Endothelial cell (in vitro differentiated cells): ENCODE results near the gene PABPN1. TPM values are rescaled to one million over a fixed set of nuclear protein-coding genes. Genes with fewer than 3 reads are reported as not detected.

Experiments
- DNase-seq: peaks from one replicate; pipeline ENCODE4 v3.0.0; 2021; ENCODE audit warnings: low spot score
- H3K27ac Mint-ChIP-seq: one replicate; pipeline ENCODE4 v1.8.0; 2021; ENCODE audit warnings: mixed read lengths, inconsistent platforms; ENCODE audit not compliant: unreplicated experiment
- H3K27me3 Mint-ChIP-seq: one replicate; pipeline ENCODE4 v1.8.0; 2021; ENCODE audit warnings: mild to moderate bottlenecking, moderate library complexity, mixed read lengths, inconsistent platforms; ENCODE audit not compliant: unreplicated experiment
- H3K36me3 Mint-ChIP-seq: one replicate; pipeline ENCODE4 v1.8.0; 2021; ENCODE audit warnings: mild to moderate bottlenecking, low read depth, mixed read lengths, inconsistent platforms; ENCODE audit not compliant: unreplicated experiment
- H3K4me1 Mint-ChIP-seq: one replicate; pipeline ENCODE4 v1.8.0; 2021; ENCODE audit warnings: mild to moderate bottlenecking, mixed read lengths, inconsistent platforms; ENCODE audit not compliant: unreplicated experiment
- H3K4me3 Mint-ChIP-seq: one replicate; pipeline ENCODE4 v1.8.0; 2021; ENCODE audit warnings: mild to moderate bottlenecking, mixed read lengths, inconsistent platforms; ENCODE audit not compliant: unreplicated experiment
- H3K9me3 Mint-ChIP-seq: one replicate; pipeline ENCODE4 v1.8.0; 2021; ENCODE audit warnings: mixed read lengths, inconsistent platforms; ENCODE audit not compliant: unreplicated experiment
- CTCF ChIP-seq: fragments of 200-600 bp; sonication (generic); IDR thresholded peaks from one replicate; pipeline ENCODE4 v1.5.0; 2021; ENCODE audit warnings: antibody characterized with exemption; ENCODE audit not compliant: unreplicated experiment
- total RNA-seq: library from RNA; stranded (reverse); fragmentation: NEBNext Ultra II Directional; extraction: Animal tissue kit (Norgen Biotek cat#: 25700); gene quantifications from one replicate; pipeline ENCODE4 v1.2.1, GENCODE V29; 2021; ENCODE audit not compliant: unreplicated experiment

PABPN1 gene
- total RNA-seq, 1 donor from 2014 or later, result 191 TPM

DNA sequence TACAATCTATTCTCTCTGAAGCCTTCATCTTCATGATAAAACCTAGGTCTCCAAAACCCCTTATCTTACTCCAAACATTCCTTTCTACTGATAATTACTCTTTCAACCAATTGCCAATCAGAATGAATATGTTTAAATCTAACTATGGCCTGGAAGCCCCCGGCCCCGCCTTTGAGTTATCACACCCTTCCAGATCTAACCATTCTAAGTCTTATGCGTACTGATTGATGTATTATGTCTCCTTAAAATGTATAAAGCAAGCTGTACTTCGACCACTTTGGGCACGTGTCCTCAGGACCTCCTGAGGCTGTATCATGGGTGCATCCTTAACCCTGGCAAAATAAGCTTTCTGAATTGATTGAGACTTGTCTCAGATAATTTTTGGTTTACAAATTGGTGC, 14.4 kb downstream of the PABPN1 start:
- Mint-ChIP-seq H3K36me3 (no peaks in the 10 kb centered on the region), H3K4me1 (no peaks in the 10 kb centered on the region), H3K27me3 (peaks cover 2% of the 10 kb centered on the region), H3K27ac (no peak overlapping the region), H3K4me3 (no peak overlapping the region), H3K9me3 (no peaks in the 10 kb centered on the region)
- TF ChIP-seq CTCF, result no peak
- DNase-seq, result no peak

DNA sequence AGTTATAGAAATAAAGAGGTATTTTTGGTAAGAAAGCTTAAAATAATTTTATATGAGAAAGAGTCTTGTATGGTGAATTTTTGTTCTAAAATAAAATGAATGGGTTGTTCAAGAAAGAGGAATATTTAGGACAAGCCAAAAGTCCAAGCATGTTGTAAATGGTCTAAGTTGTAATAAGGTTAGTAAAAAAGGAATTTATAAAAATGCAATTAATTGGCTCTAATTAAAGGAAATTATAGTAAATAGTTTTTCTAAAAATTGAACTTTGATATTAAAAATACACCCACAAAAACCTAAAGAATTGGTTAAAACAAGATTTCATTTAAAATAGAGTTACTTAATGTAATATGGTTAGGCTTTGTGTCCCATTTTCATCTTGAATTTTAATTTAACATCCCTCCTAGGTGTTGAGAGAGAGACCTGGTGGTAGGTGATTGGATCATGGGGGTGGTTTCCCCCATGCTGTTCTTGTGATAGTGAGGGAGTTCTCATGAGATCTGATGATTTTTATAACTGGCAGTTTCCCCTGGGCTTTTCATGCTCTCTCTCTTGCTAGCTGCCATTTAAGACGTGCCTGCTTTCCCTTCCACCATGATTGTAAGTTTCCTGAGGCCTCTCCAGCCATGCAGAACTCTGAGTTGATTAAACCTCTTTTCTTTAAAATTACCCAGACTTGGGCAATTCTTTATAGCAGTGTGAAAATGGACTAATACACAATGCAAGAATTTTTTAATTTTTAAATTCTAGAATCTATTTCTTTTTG, 18.4 kb downstream of the PABPN1 start:
- no peaks in the 10 kb centered on the region for H3K27me3 Mint-ChIP-seq
- H3K36me3 Mint-ChIP-seq, result no peaks in the 10 kb centered on the region
- DNase-seq, result no peak
- H3K4me1 Mint-ChIP-seq, result no peaks in the 10 kb centered on the region
- H3K9me3 Mint-ChIP-seq, result no peaks in the 10 kb centered on the region
- H3K4me3 Mint-ChIP-seq, result no peak overlapping the region
- no peak for TF ChIP-seq CTCF
- no peak overlapping the region for H3K27ac Mint-ChIP-seq

GRCh38 chr14:23344481-23344880, 23.2 kb downstream of the PABPN1 start:
- no peak for TF ChIP-seq CTCF
- H3K27me3 Mint-ChIP-seq, result peaks cover 5% of the 10 kb centered on the region
- no peak for DNase-seq
- no peak overlapping the region for H3K27ac Mint-ChIP-seq
- H3K4me3 Mint-ChIP-seq, result no peak overlapping the region
- peaks cover 4% of the 10 kb centered on the region for H3K36me3 Mint-ChIP-seq
- H3K9me3 Mint-ChIP-seq, result no peaks in the 10 kb centered on the region
- no peaks in the 10 kb centered on the region for H3K4me1 Mint-ChIP-seq

DNA sequence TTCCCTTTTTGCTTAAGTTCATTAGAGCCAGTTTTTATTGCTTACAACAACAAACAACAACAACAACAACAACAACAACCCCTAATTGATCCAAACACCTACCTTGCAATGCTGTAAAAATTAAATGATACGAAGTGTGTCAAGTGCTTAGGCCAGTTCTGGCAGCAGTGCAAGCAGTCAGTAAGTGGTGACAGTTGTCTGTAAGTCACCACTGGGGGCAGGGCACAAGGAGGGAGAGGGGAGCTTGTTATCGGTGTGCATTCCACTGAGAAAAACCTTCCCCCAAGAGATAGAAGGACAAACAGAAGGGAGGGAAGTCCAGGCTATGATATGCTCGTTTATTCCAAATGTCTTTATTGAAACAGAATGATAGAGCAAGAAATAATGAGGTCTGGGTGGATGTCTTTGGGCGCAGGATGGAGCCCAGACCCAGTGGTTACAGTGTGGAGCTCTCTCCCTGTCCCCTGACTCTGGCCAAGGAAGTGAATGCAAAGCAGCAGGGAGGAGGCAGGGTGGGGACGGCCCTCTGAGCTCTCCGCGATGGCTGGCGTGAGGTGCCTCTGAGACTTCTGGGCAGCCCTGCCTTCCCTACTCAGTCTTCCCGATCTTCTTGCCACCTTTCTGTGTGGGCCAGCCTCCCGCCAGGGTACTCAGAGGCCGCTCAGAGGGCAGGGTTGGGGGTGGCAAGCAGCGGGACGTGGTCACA, 24.9 kb downstream of the PABPN1 start:
- H3K4me1 Mint-ChIP-seq, result peaks cover 5% of the 10 kb centered on the region
- H3K27ac Mint-ChIP-seq, result no peak overlapping the region
- H3K4me3 Mint-ChIP-seq, result no peak overlapping the region
- H3K9me3 Mint-ChIP-seq, result no peaks in the 10 kb centered on the region
- no peak for DNase-seq
- H3K36me3 Mint-ChIP-seq, result peaks cover 17% of the 10 kb centered on the region
- TF ChIP-seq CTCF, result no peak
- peaks cover 12% of the 10 kb centered on the region for H3K27me3 Mint-ChIP-seq

GRCh38 chr14:23346693-23347405, 25.6 kb downstream of the PABPN1 start:
- Mint-ChIP-seq H3K36me3 (peaks cover 21% of the 10 kb centered on the region), H3K27ac (no peak overlapping the region), H3K9me3 (no peaks in the 10 kb centered on the region), H3K27me3 (peaks cover 15% of the 10 kb centered on the region), H3K4me3 (no peak overlapping the region), H3K4me1 (peaks cover 7% of the 10 kb centered on the region)
- TF ChIP-seq CTCF, result no peak
- no peak for DNase-seq
